GM23338 (cell line): ENCODE data around the gene SF3B3. TPM values are rescaled to one million over a fixed set of nuclear protein-coding genes. Genes with fewer than 3 reads are reported as not detected.

Experiments
- ATAC-seq: fragments of 200-7000 bp; cut with Tn5 transposase; 3 replicates; pipeline ENCODE4 v1.9.1; 2020
- DNase-seq: peaks from one replicate; pipeline ENCODE4 v3.0.0-alpha.2; 2015; ENCODE audit warnings: low spot score
- H2AFZ ChIP-seq: fragments of 200-600 bp; sonication (generic); 2 replicates; pipeline ENCODE4 v1.8.0; 2016; ENCODE audit warnings: antibody characterized with exemption, mild to moderate bottlenecking, moderate library complexity
- H3F3A ChIP-seq: fragments of 200-600 bp; sonication (generic); replicated peaks from 2 replicates; pipeline ENCODE4 v1.8.0; 2017; ENCODE audit warnings: antibody characterized with exemption, mixed run types, low read depth
- H3K27ac ChIP-seq: fragments of 200-600 bp; sonication (generic); 2 replicates; pipeline ENCODE4 v1.6.1; 2016; ENCODE audit warnings: low read depth
- H3K27me3 ChIP-seq: fragments of 200-600 bp; sonication (generic); 2 replicates; pipeline ENCODE4 v1.8.0; 2016; ENCODE audit warnings: mild to moderate bottlenecking, mixed run types, moderate library complexity; ENCODE audit not compliant: insufficient read depth
- H3K36me3 ChIP-seq: fragments of 200-600 bp; sonication (generic); 2 replicates; pipeline ENCODE4 v1.8.0; 2016; ENCODE audit warnings: mild to moderate bottlenecking; ENCODE audit not compliant: insufficient read depth
- H3K4me1 ChIP-seq: fragments of 200-600 bp; sonication (generic); 2 replicates; pipeline ENCODE4 v1.8.0; 2016; ENCODE audit warnings: mild to moderate bottlenecking, moderate library complexity; ENCODE audit not compliant: insufficient read depth
- H3K4me2 ChIP-seq: fragments of 200-600 bp; sonication (generic); 2 replicates; pipeline ENCODE4 v1.7.1; 2017; ENCODE audit warnings: mixed run types
- H3K4me3 ChIP-seq: fragments of 200-600 bp; sonication (generic); 2 replicates; pipeline ENCODE4 v1.6.1; 2016; ENCODE audit warnings: mixed run types
- H3K79me2 ChIP-seq: fragments of 200-600 bp; sonication (generic); replicated peaks from 2 replicates; pipeline ENCODE4 v1.8.0; 2017; ENCODE audit warnings: mild to moderate bottlenecking; ENCODE audit not compliant: insufficient read depth
- H3K9me2 ChIP-seq: fragments of 200-600 bp; sonication (generic); 2 replicates; pipeline ENCODE4 v1.8.0; 2017; ENCODE audit not compliant: insufficient read depth
- H4K20me1 ChIP-seq: fragments of 200-600 bp; sonication (generic); replicated peaks from 2 replicates; pipeline ENCODE4 v1.8.0; 2017; ENCODE audit warnings: mild to moderate bottlenecking; ENCODE audit not compliant: insufficient read depth
- H3K27ac Mint-ChIP-seq: 2 replicates; pipeline ENCODE4 v1.8.0; 2020; ENCODE audit warnings: inconsistent platforms, mild to moderate bottlenecking, moderate library complexity, mixed read lengths
- H3K27me3 Mint-ChIP-seq: 3 replicates; pipeline ENCODE4 v1.8.0; 2022; ENCODE audit warnings: low read depth, mild to moderate bottlenecking, moderate library complexity, mixed read lengths, inconsistent platforms; ENCODE audit not compliant: insufficient read depth, poor library complexity
- H3K36me3 Mint-ChIP-seq: 3 replicates; pipeline ENCODE4 v1.8.0; 2021; ENCODE audit warnings: low read depth, mild to moderate bottlenecking, inconsistent platforms, moderate library complexity, mixed read lengths
- H3K4me1 Mint-ChIP-seq: 3 replicates; pipeline ENCODE4 v1.8.0; 2020; ENCODE audit warnings: mild to moderate bottlenecking, inconsistent platforms, mixed read lengths
- H3K4me3 Mint-ChIP-seq: 3 replicates; pipeline ENCODE4 v1.8.0; 2021; ENCODE audit warnings: moderate library complexity, mild to moderate bottlenecking, inconsistent platforms, mixed read lengths
- H3K9me3 Mint-ChIP-seq: 3 replicates; pipeline ENCODE4 v1.8.0; 2020; ENCODE audit warnings: moderate library complexity, mild to moderate bottlenecking, inconsistent platforms, mixed read lengths
- CREB1 ChIP-seq: fragments of 250-450 bp; sonication (Bioruptor Pico); IDR thresholded peaks from 2 replicates; pipeline ENCODE4 v1.5.0; 2020; ENCODE audit warnings: low read depth, mild to moderate bottlenecking, moderate library complexity
- ETS1 ChIP-seq: IDR thresholded peaks from 2 replicates; pipeline ENCODE4 v1.6.1; 2016; ENCODE audit warnings: antibody characterized with exemption
- EZH2 ChIP-seq: fragments of 200-600 bp; sonication (generic); IDR thresholded peaks from one replicate; pipeline ENCODE4 v1.8.0; 2017; ENCODE audit warnings: antibody characterized with exemption, mild to moderate bottlenecking, low read depth; ENCODE audit not compliant: unreplicated experiment
- EZH2phosphoT487 ChIP-seq: fragments of 200-600 bp; sonication (generic); IDR thresholded peaks from one replicate; pipeline ENCODE4 v1.8.1; 2018; ENCODE audit warnings: antibody characterized with exemption; ENCODE audit not compliant: unreplicated experiment
- JUNB ChIP-seq: IDR thresholded peaks from one replicate; pipeline ENCODE4 v1.6.1; 2016; ENCODE audit warnings: antibody characterized with exemption; ENCODE audit not compliant: unreplicated experiment
- NANOG ChIP-seq: IDR thresholded peaks from 2 replicates; pipeline ENCODE4 v1.6.1; 2016; ENCODE audit warnings: antibody characterized with exemption, borderline replicate concordance
- POLR2AphosphoS5 ChIP-seq: IDR thresholded peaks from 2 replicates; pipeline ENCODE4 v1.6.1; 2016; ENCODE audit warnings: antibody characterized with exemption, low read depth
- STAT1 ChIP-seq: IDR thresholded peaks from one replicate; pipeline ENCODE4 v1.6.1; 2016; ENCODE audit warnings: antibody characterized with exemption; ENCODE audit not compliant: unreplicated experiment
- ZNF114 ChIP-seq: fragments of 250-450 bp; sonication (Bioruptor Pico); IDR thresholded peaks from 2 replicates; pipeline ENCODE4 v1.5.0; 2020; ENCODE audit warnings: mild to moderate bottlenecking, moderate library complexity
- ZNF331 ChIP-seq: fragments of 250-450 bp; sonication (Bioruptor Pico); IDR thresholded peaks from 2 replicates; pipeline ENCODE4 v1.5.0; 2020; ENCODE audit warnings: low read depth, mild to moderate bottlenecking, moderate library complexity
- polyA plus RNA-seq: library from polyadenylated mRNA; unstranded; fragments of >200 nt; fragmentation: Nextera tagmentation; extraction: Ambion mirVana; gene quantifications from 2 replicates; pipeline ENCODE4 v1.2.1, GENCODE V29; 2016
- total RNA-seq: library from RNA; depleted of rRNA; stranded (reverse); fragments of >200 nt; shearing (Covaris generic); gene quantifications from 2 replicates; pipeline ENCODE4 v1.2.3, GENCODE V29; 2014
- TF ChIP-seq, protein P1 (sequence below): IDR thresholded peaks from one replicate; pipeline ENCODE4 v1.6.1; 2018; ENCODE audit warnings: antibody characterized with exemption; ENCODE audit not compliant: unreplicated experiment
- TF ChIP-seq, protein P2 (sequence below): fragments of 250-450 bp; sonication (Bioruptor Pico); IDR thresholded peaks from 2 replicates; pipeline ENCODE4 v1.5.0; 2020; ENCODE audit warnings: mild to moderate bottlenecking, moderate library complexity
- TF ChIP-seq, protein P3 (sequence below), 2 experiments: fragments of 200-600 bp in 1 of 2; sonication (generic) in 1 of 2; conservative IDR thresholded peaks; 2 replicates each; pipeline versions ENCODE4 v1.5.1 to v1.6.1; 2016 to 2017; ENCODE audit warnings: antibody characterized with exemption in 2 of 2, low read depth in 2 of 2, mild to moderate bottlenecking in 2 of 2, moderate library complexity in 1 of 2

SF3B3 gene
- total and polyA plus RNA-seq, 2 experiments from 2014 or later: 202 to 289 TPM

DNA sequence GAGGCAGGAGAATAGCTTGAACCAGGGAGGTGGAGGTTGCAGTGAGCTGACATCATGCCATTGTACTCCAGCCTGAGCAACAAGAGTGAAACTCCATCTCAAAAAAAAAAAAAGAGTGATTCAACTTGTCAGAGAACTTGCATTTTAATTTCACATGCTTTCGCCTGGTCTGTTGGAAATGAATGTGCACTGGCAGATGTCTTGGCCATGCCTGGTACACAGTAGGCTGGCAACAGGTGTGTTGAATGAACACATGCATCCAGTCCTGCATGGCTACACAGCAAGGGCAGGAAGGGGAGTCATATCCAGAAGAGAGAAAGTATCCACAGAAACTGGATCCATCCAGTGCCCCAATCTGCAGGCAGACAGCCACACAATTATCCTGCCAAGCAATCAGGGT, 11.8 kb upstream of the SF3B3 start:
- peaks cover 18% of the 10 kb centered on the region for H3K36me3 ChIP-seq
- no peaks in the 10 kb centered on the region for H3K4me1 Mint-ChIP-seq
- no peak overlapping the region for H3K4me3 Mint-ChIP-seq
- H3K4me2 ChIP-seq: no peak overlapping the region
- DNase-seq (no peak), ATAC-seq (no peak)
- no peak overlapping the region for H3K4me3 ChIP-seq
- no peaks in the 10 kb centered on the region for H3K9me2 ChIP-seq
- H3K27me3 Mint-ChIP-seq: peaks cover 5% of the 10 kb centered on the region
- H3K79me2 ChIP-seq: no peaks in the 10 kb centered on the region
- TF ChIP-seq NANOG (no peak), POLR2AphosphoS5 (no peak), JUNB (no peak), ETS1 (no peak), CREB1 (CRISPR knock-in tag) (no peak), ZNF331 (CRISPR knock-in tag) (no peak), EZH2phosphoT487 (no peak), ZNF114 (CRISPR knock-in tag) (no peak), EZH2 (no peak), STAT1 (no peak)
- TF ChIP-seq, protein P1, sequence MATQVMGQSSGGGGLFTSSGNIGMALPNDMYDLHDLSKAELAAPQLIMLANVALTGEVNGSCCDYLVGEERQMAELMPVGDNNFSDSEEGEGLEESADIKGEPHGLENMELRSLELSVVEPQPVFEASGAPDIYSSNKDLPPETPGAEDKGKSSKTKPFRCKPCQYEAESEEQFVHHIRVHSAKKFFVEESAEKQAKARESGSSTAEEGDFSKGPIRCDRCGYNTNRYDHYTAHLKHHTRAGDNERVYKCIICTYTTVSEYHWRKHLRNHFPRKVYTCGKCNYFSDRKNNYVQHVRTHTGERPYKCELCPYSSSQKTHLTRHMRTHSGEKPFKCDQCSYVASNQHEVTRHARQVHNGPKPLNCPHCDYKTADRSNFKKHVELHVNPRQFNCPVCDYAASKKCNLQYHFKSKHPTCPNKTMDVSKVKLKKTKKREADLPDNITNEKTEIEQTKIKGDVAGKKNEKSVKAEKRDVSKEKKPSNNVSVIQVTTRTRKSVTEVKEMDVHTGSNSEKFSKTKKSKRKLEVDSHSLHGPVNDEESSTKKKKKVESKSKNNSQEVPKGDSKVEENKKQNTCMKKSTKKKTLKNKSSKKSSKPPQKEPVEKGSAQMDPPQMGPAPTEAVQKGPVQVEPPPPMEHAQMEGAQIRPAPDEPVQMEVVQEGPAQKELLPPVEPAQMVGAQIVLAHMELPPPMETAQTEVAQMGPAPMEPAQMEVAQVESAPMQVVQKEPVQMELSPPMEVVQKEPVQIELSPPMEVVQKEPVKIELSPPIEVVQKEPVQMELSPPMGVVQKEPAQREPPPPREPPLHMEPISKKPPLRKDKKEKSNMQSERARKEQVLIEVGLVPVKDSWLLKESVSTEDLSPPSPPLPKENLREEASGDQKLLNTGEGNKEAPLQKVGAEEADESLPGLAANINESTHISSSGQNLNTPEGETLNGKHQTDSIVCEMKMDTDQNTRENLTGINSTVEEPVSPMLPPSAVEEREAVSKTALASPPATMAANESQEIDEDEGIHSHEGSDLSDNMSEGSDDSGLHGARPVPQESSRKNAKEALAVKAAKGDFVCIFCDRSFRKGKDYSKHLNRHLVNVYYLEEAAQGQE: no peak
- TF ChIP-seq, protein P2, sequence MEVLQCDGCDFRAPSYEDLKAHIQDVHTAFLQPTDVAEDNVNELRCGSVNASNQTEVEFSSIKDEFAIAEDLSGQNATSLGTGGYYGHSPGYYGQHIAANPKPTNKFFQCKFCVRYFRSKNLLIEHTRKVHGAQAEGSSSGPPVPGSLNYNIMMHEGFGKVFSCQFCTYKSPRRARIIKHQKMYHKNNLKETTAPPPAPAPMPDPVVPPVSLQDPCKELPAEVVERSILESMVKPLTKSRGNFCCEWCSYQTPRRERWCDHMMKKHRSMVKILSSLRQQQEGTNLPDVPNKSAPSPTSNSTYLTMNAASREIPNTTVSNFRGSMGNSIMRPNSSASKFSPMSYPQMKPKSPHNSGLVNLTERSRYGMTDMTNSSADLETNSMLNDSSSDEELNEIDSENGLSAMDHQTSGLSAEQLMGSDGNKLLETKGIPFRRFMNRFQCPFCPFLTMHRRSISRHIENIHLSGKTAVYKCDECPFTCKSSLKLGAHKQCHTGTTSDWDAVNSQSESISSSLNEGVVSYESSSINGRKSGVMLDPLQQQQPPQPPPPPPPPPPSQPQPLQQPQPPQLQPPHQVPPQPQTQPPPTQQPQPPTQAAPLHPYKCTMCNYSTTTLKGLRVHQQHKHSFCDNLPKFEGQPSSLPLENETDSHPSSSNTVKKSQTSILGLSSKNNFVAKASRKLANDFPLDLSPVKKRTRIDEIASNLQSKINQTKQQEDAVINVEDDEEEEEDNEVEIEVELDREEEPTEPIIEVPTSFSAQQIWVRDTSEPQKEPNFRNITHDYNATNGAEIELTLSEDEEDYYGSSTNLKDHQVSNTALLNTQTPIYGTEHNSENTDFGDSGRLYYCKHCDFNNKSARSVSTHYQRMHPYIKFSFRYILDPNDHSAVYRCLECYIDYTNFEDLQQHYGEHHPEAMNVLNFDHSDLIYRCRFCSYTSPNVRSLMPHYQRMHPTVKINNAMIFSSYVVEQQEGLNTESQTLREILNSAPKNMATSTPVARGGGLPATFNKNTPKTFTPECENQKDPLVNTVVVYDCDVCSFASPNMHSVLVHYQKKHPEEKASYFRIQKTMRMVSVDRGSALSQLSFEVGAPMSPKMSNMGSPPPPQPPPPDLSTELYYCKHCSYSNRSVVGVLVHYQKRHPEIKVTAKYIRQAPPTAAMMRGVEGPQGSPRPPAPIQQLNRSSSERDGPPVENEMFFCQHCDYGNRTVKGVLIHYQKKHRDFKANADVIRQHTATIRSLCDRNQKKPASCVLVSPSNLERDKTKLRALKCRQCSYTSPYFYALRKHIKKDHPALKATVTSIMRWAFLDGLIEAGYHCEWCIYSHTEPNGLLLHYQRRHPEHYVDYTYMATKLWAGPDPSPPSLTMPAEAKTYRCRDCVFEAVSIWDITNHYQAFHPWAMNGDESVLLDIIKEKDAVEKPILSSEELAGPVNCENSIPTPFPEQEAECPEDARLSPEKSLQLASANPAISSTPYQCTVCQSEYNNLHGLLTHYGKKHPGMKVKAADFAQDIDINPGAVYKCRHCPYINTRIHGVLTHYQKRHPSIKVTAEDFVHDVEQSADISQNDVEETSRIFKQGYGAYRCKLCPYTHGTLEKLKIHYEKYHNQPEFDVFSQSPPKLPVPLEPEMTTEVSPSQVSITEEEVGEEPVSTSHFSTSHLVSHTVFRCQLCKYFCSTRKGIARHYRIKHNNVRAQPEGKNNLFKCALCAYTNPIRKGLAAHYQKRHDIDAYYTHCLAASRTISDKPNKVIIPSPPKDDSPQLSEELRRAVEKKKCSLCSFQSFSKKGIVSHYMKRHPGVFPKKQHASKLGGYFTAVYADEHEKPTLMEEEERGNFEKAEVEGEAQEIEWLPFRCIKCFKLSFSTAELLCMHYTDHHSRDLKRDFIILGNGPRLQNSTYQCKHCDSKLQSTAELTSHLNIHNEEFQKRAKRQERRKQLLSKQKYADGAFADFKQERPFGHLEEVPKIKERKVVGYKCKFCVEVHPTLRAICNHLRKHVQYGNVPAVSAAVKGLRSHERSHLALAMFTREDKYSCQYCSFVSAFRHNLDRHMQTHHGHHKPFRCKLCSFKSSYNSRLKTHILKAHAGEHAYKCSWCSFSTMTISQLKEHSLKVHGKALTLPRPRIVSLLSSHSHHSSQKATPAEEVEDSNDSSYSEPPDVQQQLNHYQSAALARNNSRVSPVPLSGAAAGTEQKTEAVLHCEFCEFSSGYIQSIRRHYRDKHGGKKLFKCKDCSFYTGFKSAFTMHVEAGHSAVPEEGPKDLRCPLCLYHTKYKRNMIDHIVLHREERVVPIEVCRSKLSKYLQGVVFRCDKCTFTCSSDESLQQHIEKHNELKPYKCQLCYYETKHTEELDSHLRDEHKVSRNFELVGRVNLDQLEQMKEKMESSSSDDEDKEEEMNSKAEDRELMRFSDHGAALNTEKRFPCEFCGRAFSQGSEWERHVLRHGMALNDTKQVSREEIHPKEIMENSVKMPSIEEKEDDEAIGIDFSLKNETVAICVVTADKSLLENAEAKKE (CRISPR knock-in tag): no peak
- TF ChIP-seq, protein P3, sequence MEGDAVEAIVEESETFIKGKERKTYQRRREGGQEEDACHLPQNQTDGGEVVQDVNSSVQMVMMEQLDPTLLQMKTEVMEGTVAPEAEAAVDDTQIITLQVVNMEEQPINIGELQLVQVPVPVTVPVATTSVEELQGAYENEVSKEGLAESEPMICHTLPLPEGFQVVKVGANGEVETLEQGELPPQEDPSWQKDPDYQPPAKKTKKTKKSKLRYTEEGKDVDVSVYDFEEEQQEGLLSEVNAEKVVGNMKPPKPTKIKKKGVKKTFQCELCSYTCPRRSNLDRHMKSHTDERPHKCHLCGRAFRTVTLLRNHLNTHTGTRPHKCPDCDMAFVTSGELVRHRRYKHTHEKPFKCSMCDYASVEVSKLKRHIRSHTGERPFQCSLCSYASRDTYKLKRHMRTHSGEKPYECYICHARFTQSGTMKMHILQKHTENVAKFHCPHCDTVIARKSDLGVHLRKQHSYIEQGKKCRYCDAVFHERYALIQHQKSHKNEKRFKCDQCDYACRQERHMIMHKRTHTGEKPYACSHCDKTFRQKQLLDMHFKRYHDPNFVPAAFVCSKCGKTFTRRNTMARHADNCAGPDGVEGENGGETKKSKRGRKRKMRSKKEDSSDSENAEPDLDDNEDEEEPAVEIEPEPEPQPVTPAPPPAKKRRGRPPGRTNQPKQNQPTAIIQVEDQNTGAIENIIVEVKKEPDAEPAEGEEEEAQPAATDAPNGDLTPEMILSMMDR (conservative IDR thresholded peaks at IDR 0.05; ENCODE audit: low read depth in 2 of 2): no peak
- H2AFZ ChIP-seq: no peak overlapping the region
- no peak overlapping the region for H3K27ac Mint-ChIP-seq
- peaks cover 13% of the 10 kb centered on the region; the same call in 1 of the 2 replicates for H3F3A ChIP-seq
- no peak overlapping the region for H3K27ac ChIP-seq
- H3K4me1 ChIP-seq: no peaks in the 10 kb centered on the region
- H3K27me3 ChIP-seq: no peaks in the 10 kb centered on the region
- peaks cover 55% of the 10 kb centered on the region for H3K36me3 Mint-ChIP-seq
- H3K9me3 Mint-ChIP-seq: no peaks in the 10 kb centered on the region
- no peaks in the 10 kb centered on the region; the same call in 1 of the 2 replicates for H4K20me1 ChIP-seq
